Measurements from ENCODE around the gene PRPS1L1. TPM values are rescaled to one million over a fixed set of nuclear protein-coding genes. Genes with fewer than 3 reads are reported as not detected.

Gene PRPS1L1
- total RNA-seq, 1 experiment from 2014 or later: not detected

- H3K9me3 Mint-ChIP-seq (ENCODE audit: unreplicated experiment): no peaks in the 10 kb centered on the region
- no peak overlapping the region for H3K4me3 Mint-ChIP-seq (ENCODE audit: unreplicated experiment)
- no TSS peak for BruUV-seq (replicated peaks)
- intact Hi-C loops (cut with micrococcal nuclease): no loop called here
- CTCF ChIA-PET: no interaction called here
- DNase-seq (ENCODE audit: unreplicated experiment): no peak
- H3K27me3 Mint-ChIP-seq (ENCODE audit: insufficient read depth, unreplicated experiment): no peaks in the 10 kb centered on the region
- H3K27ac Mint-ChIP-seq (ENCODE audit: low read depth, unreplicated experiment): no peak overlapping the region
- H3K4me1 Mint-ChIP-seq (ENCODE audit: insufficient read depth, unreplicated experiment): no peaks in the 10 kb centered on the region
- POLR2A ChIA-PET: interaction anchor here (0.6 to 0.7 kb wide), 2 partner anchors 181 to 1646 kb away, joined by 3 read pairs; no protein-coding TSS in a partner anchor
- H3K36me3 Mint-ChIP-seq (ENCODE audit: insufficient read depth, unreplicated experiment): no peaks in the 10 kb centered on the region
- no peak for TF ChIP-seq CTCF (IDR thresholded peaks at IDR 0.05; ENCODE audit: unreplicated experiment)
Measured at GRCh38 chr7:17994079-17994850, 33.4 kb downstream of the PRPS1L1 start.

DNA sequence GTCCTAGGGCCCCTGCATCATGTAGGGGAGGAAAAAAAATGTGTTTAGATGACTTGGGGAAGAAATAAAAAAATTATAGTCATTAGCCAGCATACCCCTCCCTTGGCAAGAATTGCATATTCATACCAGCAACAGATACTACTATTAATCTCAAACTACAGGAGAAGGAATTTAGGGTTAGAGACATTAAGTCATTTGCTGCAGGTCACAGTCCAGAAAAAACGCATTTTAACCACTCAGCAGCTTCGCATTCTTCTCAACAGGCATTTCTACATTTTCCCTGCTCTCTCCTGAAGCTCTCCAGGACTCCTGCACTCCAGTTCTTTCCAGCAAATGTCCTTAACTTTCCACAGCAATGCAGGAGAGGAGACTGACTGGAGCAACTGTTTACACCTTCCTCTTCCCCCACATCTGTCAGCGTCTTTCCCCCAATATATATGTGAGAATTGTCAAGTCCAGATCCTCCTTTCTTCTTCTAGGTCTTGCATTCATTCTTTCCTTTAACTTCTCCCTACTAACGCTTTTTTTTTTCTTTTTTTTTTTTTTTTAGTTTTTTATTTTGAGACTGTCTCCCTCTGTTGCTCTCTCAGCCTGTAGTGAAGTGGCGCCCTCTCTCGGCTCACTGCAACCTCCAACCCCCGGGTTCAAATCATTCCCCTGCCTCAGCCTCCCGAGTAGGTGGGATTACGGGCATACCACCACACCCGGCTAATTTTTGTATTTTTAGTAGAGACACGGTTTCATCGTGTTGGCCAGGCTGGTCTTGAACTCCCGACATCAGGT lies 35.6 kb downstream of the PRPS1L1 start:
- DNase-seq (ENCODE audit: unreplicated experiment): no peak
- Mint-ChIP-seq H3K27ac (ENCODE audit: low read depth, unreplicated experiment) (no peak overlapping the region), H3K4me1 (ENCODE audit: insufficient read depth, unreplicated experiment) (peaks cover 3% of the 10 kb centered on the region), H3K4me3 (ENCODE audit: unreplicated experiment) (no peak overlapping the region), H3K9me3 (ENCODE audit: unreplicated experiment) (no peaks in the 10 kb centered on the region), H3K36me3 (ENCODE audit: insufficient read depth, unreplicated experiment) (no peaks in the 10 kb centered on the region), H3K27me3 (ENCODE audit: insufficient read depth, unreplicated experiment) (no peaks in the 10 kb centered on the region)
- intact Hi-C loops (cut with micrococcal nuclease): no loop called here
- ChIA-PET POLR2A (no interaction called here), CTCF (interaction anchor here (0.6 to 1.3 kb wide), 4 partner anchors 27 to 589 kb away, joined by 3 to 7 read pairs (median 4); no protein-coding TSS in a partner anchor)
- BruUV-seq (replicated peaks): no TSS peak
- no peak for TF ChIP-seq CTCF (IDR thresholded peaks at IDR 0.05; ENCODE audit: unreplicated experiment)

DNA sequence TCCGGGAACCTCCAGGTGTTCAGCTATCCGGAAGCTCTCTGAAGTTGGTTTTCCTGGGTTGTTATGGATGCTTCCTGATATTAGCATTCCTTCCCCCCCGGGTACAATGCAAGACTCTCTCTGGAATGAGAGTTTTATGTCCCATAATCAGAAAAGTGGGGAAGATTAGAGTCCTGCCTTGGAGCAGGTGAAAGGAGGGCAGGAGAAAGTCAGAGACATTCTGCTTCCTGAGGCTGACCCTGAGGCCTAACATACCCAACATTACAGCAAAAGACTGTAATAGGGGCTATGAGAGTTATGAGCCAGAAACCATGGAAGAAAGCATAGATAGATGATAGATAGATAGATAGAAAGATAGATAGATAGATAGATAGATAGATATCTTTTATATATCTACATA lies 36.9 kb downstream of the PRPS1L1 start:
- no peaks in the 10 kb centered on the region for H3K9me3 Mint-ChIP-seq (ENCODE audit: unreplicated experiment)
- no peak for TF ChIP-seq CTCF (IDR thresholded peaks at IDR 0.05; ENCODE audit: unreplicated experiment)
- CTCF ChIA-PET: interaction anchor here (0.7 kb wide), 1 partner anchor 308 kb away, joined by 4 read pairs; no protein-coding TSS in a partner anchor
- BruUV-seq (replicated peaks): no TSS peak
- no peak for DNase-seq (ENCODE audit: unreplicated experiment)
- H3K27ac Mint-ChIP-seq (ENCODE audit: low read depth, unreplicated experiment): no peak overlapping the region
- H3K4me1 Mint-ChIP-seq (ENCODE audit: insufficient read depth, unreplicated experiment): peaks cover 9% of the 10 kb centered on the region
- no peaks in the 10 kb centered on the region for H3K27me3 Mint-ChIP-seq (ENCODE audit: insufficient read depth, unreplicated experiment)
- POLR2A ChIA-PET: interaction anchor here (0.6 kb wide), 1 partner anchor 14 kb away, joined by 3 read pairs; no protein-coding TSS in a partner anchor
- intact Hi-C loops (cut with micrococcal nuclease): no loop called here
- H3K4me3 Mint-ChIP-seq (ENCODE audit: unreplicated experiment): no peak overlapping the region
- H3K36me3 Mint-ChIP-seq (ENCODE audit: insufficient read depth, unreplicated experiment): no peaks in the 10 kb centered on the region

- POLR2A ChIA-PET: interaction anchor here (0.6 kb wide), 1 partner anchor 430 kb away, joined by 3 read pairs; no protein-coding TSS in a partner anchor
- no peak for TF ChIP-seq CTCF (IDR thresholded peaks at IDR 0.05; ENCODE audit: unreplicated experiment)
- CTCF ChIA-PET: interaction anchor here (0.7 to 0.8 kb wide), 2 partner anchors 103 to 309 kb away, joined by 3 to 4 read pairs; no protein-coding TSS in a partner anchor
- Mint-ChIP-seq H3K27me3 (ENCODE audit: insufficient read depth, unreplicated experiment) (no peaks in the 10 kb centered on the region), H3K9me3 (ENCODE audit: unreplicated experiment) (no peaks in the 10 kb centered on the region), H3K4me3 (ENCODE audit: unreplicated experiment) (no peak overlapping the region), H3K27ac (ENCODE audit: low read depth, unreplicated experiment) (no peak overlapping the region), H3K4me1 (ENCODE audit: insufficient read depth, unreplicated experiment) (peaks cover 9% of the 10 kb centered on the region), H3K36me3 (ENCODE audit: insufficient read depth, unreplicated experiment) (no peaks in the 10 kb centered on the region)
- intact Hi-C loops (cut with micrococcal nuclease): no loop called here
- BruUV-seq (replicated peaks): no TSS peak
- no peak for DNase-seq (ENCODE audit: unreplicated experiment)
Measured at GRCh38 chr7:17989546-17989945, 38.1 kb downstream of the PRPS1L1 start.

Data from MCF 10A (cell line).